KOPT-K1 (cell line): ENCODE data around the gene NPHS2.
"Not testable (repeated sequence)": the region's sequence is repeated elsewhere in the genome, so short reads cannot be mapped to it uniquely, and the experiment has no call there.

Source experiments
- H3K27ac ChIP-seq: fragments of 200-600 bp; sonication (generic); 2 replicates; pipeline ENCODE4 v1.5.1; 2016; ENCODE audit warnings: antibody characterized with exemption, mild to moderate bottlenecking, low read depth, low read length; ENCODE audit not compliant: poor library complexity, severe bottlenecking
- H3K36me3 ChIP-seq: fragments of 200-600 bp; sonication (generic); 2 replicates; pipeline ENCODE4 v1.5.1; 2017; ENCODE audit warnings: antibody characterized with exemption, mild to moderate bottlenecking, low read length, moderate library complexity; ENCODE audit not compliant: insufficient read depth
- H3K9me3 ChIP-seq: fragments of 200-600 bp; sonication (generic); 2 replicates; pipeline ENCODE4 v1.5.1; 2017; ENCODE audit warnings: antibody characterized with exemption, low read length, mild to moderate bottlenecking; ENCODE audit not compliant: insufficient read depth, poor library complexity, severe bottlenecking

NPHS2 gene

GRCh38 chr1:179558078-179558477 is 17.7 kb downstream of the NPHS2 start:
- Histone ChIP-seq H3K27ac (no peak overlapping the region), H3K9me3 (no peaks in the 10 kb centered on the region), H3K36me3 (no peaks in the 10 kb centered on the region)

DNA sequence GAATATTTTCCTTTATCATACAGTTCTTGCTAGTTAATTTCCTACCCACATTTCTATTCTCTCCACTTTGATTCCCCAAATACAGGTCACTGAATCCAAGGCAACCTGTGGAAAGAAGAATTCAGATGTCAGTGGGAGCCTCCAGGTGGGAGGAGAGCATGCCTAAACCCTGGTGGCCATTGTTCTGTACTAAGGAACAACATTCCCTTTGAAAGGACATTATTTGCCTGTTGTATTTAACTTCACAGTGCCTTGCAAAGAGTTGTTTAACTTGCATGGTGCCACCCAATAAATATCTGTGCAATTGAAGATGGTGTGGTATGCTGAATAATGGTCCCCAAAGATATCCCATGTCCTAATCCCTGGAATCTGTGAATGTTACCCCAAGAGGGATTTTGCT is 21.3 kb downstream of the NPHS2 start:
- Histone ChIP-seq H3K36me3 (no peaks in the 10 kb centered on the region), H3K9me3 (no peaks in the 10 kb centered on the region), H3K27ac (no peak overlapping the region)

DNA sequence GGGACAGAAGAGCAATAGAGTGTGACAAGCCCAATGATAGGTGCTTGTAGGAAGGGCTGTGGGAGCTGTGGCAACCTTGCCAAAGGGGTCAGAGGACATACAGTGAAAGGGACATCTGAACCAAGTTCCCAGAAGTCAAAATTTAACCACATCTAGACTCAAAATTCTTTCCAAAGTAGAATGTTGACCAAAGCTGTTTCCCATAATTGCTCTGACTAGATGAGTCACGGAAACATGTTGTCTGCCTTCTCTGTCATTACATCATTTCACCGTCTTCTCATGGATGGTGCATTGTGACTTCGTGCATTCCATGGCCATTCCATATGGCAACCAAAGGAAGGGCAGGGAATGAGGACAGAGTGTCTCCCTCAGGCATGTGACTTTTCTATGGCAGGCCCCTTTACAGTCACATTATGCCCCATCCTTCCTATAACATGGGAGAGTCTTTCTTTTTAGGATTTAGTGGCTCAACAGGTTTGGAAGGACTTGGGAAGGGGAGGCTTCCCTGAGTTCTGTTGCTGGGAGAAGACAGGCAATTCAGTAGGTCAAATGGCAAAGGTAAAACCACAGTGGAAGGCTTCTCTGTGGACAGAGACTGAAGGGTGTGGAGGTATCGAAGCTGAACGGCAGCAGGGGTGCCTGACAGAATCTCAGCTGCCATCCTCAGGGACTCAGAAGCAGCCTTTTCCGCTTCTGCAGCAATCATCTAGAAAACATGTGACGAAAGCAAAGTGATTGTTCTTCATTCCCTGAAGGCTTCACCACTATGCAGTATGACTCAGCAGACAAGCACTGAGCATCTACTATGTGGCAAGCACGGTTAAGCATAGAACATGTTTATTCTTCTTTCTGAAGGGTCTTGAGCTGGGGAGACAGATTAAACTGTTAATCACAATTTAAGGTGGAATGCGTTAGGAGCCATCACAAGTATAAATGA is 24.7 kb downstream of the NPHS2 start:
- H3K9me3 ChIP-seq: no peaks in the 10 kb centered on the region
- no peak overlapping the region for H3K27ac ChIP-seq
- H3K36me3 ChIP-seq: no peaks in the 10 kb centered on the region

DNA sequence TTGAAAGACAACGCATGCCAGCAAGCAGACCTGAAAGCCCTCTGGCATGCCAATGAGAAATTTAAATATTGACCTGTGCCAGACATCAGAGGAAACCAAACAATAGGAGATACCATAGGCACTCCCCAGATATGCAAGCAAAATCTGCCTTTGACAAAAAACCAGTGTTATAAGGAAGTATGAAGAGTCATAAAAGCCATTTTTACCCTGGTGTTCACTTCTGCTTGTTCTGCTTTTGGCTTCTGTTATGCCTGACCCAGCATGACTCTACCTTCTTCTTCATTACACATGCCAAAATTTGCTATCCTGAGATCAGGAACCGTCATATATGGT is 26.4 kb downstream of the NPHS2 start:
- Histone ChIP-seq H3K36me3 (no peaks in the 10 kb centered on the region), H3K9me3 (no peaks in the 10 kb centered on the region), H3K27ac (no peak overlapping the region)

GRCh38 chr1:179548666-179549367 is 26.9 kb downstream of the NPHS2 start:
- Histone ChIP-seq H3K27ac (no peak overlapping the region), H3K36me3 (no peaks in the 10 kb centered on the region)

GRCh38 chr1:179547021-179547535 is 28.7 kb downstream of the NPHS2 start:
- no peaks in the 10 kb centered on the region for H3K9me3 ChIP-seq
- no peak overlapping the region for H3K27ac ChIP-seq
- H3K36me3 ChIP-seq: no peaks in the 10 kb centered on the region

More at GRCh38 chr1:179548666-179549367, 26.9 kb downstream of the NPHS2 start:
- H3K9me3 ChIP-seq: no peaks in the 10 kb centered on the region

- H3K36me3 ChIP-seq: no peaks in the 10 kb centered on the region
- peaks cover 10% of the 10 kb centered on the region for H3K9me3 ChIP-seq
- H3K27ac ChIP-seq: no peak overlapping the region
These were observed 30.4 kb downstream of the NPHS2 start for GRCh38 chr1:179545321-179545720.

GRCh38 chr1:179541774-179542173 is 34.0 kb downstream of the NPHS2 start:
- no peak overlapping the region for H3K27ac ChIP-seq
- no peaks in the 10 kb centered on the region for H3K36me3 ChIP-seq
- peaks cover 10% of the 10 kb centered on the region for H3K9me3 ChIP-seq

GRCh38 chr1:179530352-179530751 is 45.4 kb downstream of the NPHS2 start:
- Histone ChIP-seq H3K36me3 (no peaks in the 10 kb centered on the region), H3K27ac (no peak overlapping the region), H3K9me3 (no peaks in the 10 kb centered on the region)

GRCh38 chr1:179529482-179530195 is 46.1 kb downstream of the NPHS2 start:
- H3K27ac ChIP-seq: no peak overlapping the region
- no peaks in the 10 kb centered on the region for H3K36me3 ChIP-seq
- no peaks in the 10 kb centered on the region for H3K9me3 ChIP-seq

GRCh38 chr1:179518544-179518943 is 57.2 kb downstream of the NPHS2 start:
- not testable (repeated sequence) for H3K27ac ChIP-seq, H3K36me3 ChIP-seq, H3K9me3 ChIP-seq

GRCh38 chr1:179516976-179517705 is 58.6 kb downstream of the NPHS2 start:
- no peaks in the 10 kb centered on the region for H3K36me3 ChIP-seq
- H3K27ac ChIP-seq: no peak overlapping the region
- no peaks in the 10 kb centered on the region for H3K9me3 ChIP-seq

- no peaks in the 10 kb centered on the region for H3K36me3 ChIP-seq
- H3K27ac ChIP-seq: no peak overlapping the region
- no peaks in the 10 kb centered on the region for H3K9me3 ChIP-seq
These were observed 65.7 kb downstream of the NPHS2 start for GRCh38 chr1:179510038-179510437.

- no peak overlapping the region for H3K27ac ChIP-seq
- H3K36me3 ChIP-seq: no peaks in the 10 kb centered on the region
- no peaks in the 10 kb centered on the region for H3K9me3 ChIP-seq
These were observed 66.4 kb downstream of the NPHS2 start for GRCh38 chr1:179509384-179509783.
